Measurements from ENCODE around the gene GARIN5A. TPM values are rescaled to one million over a fixed set of nuclear protein-coding genes. Genes with fewer than 3 reads are reported as not detected.

Gene GARIN5A
- total RNA-seq, 6 donors from 2014 or later = 2.4 to 10.1 (median 3.0) TPM; not detected in 1

DNA sequence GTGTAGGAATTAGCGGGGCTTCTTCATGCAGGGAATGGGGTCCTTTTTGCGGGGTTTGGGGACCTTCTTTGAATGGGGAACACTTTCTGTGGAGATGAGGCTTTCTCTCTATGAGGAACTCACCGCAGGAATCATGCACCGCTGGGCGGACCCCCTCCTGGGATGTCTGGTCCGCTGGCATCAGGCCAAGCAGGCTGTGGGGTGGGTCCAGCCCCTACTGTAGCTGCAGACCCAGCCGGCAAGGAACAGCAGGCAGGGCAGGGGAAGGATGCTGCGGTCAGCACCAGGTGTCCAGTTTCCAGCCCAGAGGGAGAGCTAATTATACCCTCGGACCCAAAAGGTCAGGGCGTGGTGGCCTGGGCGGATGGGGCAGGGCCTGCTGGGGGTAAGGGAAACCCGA, 42.1 kb downstream of the GARIN5A start:
- peaks cover 0 to 4% (median 0%) of the 10 kb centered on the region in 4 donors for H3K27me3 ChIP-seq
- H3K4me1 ChIP-seq = peaks cover 9 to 20% (median 19%) of the 10 kb centered on the region in 4 donors
- ATAC-seq (ENCODE audit: low FRiP score in 2 of 2) (no peak), DNase-seq (no peak)
- no peaks in the 10 kb centered on the region for H3K9me3 ChIP-seq
- no peaks in the 10 kb centered on the region for H3K36me3 ChIP-seq
- no peak overlapping the region for H3K4me3 ChIP-seq
- no peak overlapping the region for H3K27ac ChIP-seq
- TF ChIP-seq, protein P1, sequence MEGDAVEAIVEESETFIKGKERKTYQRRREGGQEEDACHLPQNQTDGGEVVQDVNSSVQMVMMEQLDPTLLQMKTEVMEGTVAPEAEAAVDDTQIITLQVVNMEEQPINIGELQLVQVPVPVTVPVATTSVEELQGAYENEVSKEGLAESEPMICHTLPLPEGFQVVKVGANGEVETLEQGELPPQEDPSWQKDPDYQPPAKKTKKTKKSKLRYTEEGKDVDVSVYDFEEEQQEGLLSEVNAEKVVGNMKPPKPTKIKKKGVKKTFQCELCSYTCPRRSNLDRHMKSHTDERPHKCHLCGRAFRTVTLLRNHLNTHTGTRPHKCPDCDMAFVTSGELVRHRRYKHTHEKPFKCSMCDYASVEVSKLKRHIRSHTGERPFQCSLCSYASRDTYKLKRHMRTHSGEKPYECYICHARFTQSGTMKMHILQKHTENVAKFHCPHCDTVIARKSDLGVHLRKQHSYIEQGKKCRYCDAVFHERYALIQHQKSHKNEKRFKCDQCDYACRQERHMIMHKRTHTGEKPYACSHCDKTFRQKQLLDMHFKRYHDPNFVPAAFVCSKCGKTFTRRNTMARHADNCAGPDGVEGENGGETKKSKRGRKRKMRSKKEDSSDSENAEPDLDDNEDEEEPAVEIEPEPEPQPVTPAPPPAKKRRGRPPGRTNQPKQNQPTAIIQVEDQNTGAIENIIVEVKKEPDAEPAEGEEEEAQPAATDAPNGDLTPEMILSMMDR (IDR thresholded peaks at IDR 0.05) = no peak
- TF ChIP-seq POLR2A (IDR thresholded peaks at IDR 0.05) = no peak
- TF ChIP-seq EP300 (IDR thresholded peaks at IDR 0.05) = no peak
- TF ChIP-seq POLR2AphosphoS5 (IDR thresholded peaks at IDR 0.05) = no peak
- WGBS, 2 donors = 59 to 63% methylated on average over 6 to 12 of the region's 12 CpGs

DNA sequence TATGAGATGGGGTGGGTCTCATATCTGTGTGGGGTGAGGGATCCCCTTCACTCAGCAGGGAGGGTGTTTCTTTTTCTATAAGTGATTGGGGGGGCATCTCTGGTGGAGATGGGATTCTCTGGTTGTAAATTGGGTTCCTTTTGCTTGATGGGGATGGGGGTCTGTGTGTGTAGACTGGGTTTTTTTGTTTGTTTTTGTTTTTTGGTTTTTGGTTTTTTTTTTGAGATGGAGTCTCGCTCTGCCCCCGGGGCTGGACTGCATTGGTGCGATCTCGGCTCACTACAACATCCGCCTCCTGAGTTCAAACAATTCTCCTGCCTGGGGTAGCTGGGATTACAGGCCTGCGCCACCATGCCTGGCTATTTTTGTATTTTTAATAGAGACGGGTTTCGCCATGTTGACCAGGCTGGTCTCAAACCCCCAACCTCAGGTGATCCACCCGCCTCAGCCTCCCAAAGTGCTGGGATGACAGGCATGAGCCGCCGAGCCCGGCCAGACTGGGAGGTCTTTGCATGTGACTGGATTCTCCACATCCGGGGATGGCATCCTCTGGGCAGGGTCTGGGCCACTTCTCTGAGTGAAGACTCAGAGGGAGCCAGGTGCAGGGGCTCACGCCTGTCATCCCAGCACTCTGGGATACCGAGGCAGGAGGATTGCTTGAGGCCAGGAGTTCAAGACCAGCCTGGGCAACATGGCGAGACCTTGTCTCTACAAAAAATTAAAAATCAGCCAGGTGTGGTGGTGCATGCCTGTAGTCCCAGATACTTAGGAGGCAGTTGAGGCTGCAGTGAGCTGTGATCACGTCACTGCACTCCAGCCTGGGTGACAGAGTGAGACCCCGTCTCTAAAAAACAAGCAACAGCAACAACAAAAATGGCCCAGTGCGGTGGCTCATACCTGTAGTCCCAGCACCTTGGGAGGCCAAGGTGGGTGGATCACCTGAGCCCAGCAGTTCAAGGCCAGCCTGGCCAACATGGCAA, 43.2 kb downstream of the GARIN5A start:
- DNase-seq (no peak), ATAC-seq (ENCODE audit: low FRiP score in 2 of 2) (no peak)
- TF ChIP-seq POLR2AphosphoS5 (IDR thresholded peaks at IDR 0.05) (no peak), EP300 (IDR thresholded peaks at IDR 0.05) (no peak), POLR2A (IDR thresholded peaks at IDR 0.05) (no peak)
- TF ChIP-seq, protein P1 (IDR thresholded peaks at IDR 0.05) = no peak
- H3K27ac ChIP-seq = no peak overlapping the region
- WGBS, 2 donors = 81 to 84% methylated on average over 14 to 19 of the region's 19 CpGs
- peaks cover 0 to 4% (median 0%) of the 10 kb centered on the region in 4 donors for H3K27me3 ChIP-seq
- no peaks in the 10 kb centered on the region for H3K9me3 ChIP-seq
- H3K4me1 ChIP-seq = peaks cover 9 to 23% (median 19%) of the 10 kb centered on the region in 4 donors
- H3K36me3 ChIP-seq = no peaks in the 10 kb centered on the region
- H3K4me3 ChIP-seq = no peak overlapping the region

DNA sequence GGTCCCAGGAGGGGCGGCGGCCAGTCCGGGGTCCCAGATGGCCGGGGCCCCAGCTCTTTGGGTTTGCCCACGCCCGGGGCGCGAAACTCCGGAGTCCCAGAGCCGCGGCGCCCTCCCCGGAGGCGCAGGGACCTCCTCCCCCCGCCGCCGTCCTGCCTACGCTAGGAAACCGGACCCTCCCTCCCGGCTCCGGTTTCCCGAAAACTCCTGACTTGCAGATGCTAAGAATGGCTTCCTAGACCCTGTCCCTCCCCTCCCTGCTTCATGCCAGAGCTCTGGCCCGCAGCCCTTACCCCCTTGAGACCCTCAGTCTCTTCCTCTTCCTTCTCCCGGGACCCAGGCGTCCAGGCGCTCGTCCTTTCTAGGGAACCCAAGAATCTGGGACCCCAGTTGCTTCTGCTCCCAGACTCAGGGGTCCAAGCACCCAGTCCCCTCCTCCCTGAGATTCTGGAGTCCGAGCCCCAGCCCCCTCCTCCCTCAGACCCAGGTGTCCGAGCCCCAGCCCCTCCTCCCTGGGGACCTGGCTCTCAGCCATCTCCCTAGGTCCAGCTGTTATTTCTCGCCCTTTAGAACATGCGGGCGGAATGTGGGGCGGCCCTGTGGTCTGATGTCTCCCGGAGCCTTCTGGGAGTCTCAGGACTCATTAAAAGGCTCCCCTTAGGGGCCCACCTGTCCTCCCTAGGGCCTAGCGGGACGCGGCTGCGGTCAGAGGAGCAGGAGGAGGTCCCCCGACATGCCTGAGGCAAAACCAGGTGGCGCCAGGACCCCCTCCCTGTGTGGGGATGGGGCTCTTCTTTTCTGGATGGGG, 44.2 kb downstream of the GARIN5A start, which contains the start of gene MYBPC2:
Gene MYBPC2 (plus strand): TSS at position 672 of the 808 bp plus-strand sequence. CDS start 62 bp downstream, at position 734.
- ATAC-seq (ENCODE audit: low FRiP score in 2 of 2) = peak in 1 of 2 donors; percentile 6

More for the DNA sequence above, 44.2 kb downstream of the GARIN5A start, which contains the start of gene MYBPC2:
- Histone ChIP-seq H3K9me3 (no peaks in the 10 kb centered on the region), H3K27me3 (peaks cover 0 to 4% (median 0%) of the 10 kb centered on the region in 4 donors), H3K27ac (peak within 1 kb of the TSS; percentile 78 to 90 (median 85)), H3K4me3 (peak within 1 kb of the TSS; percentile 48 to 79 (median 66)), H3K4me1 (peaks cover 9 to 32% (median 24%) of the 10 kb centered on the region in 4 donors), H3K36me3 (no peaks in the 10 kb centered on the region)
- TF ChIP-seq EP300 (IDR thresholded peaks at IDR 0.05) (no peak), POLR2AphosphoS5 (IDR thresholded peaks at IDR 0.05) (no peak), POLR2A (IDR thresholded peaks at IDR 0.05) (no peak)
- TF ChIP-seq, protein P1 (IDR thresholded peaks at IDR 0.05) = no peak
- WGBS, 2 donors = 1 to 4% methylated on average over 11 to 40 of the region's 40 CpGs
- no peak for DNase-seq
